ENCODE data around the gene SERTAD3. TPM values are rescaled to one million over a fixed set of nuclear protein-coding genes. Genes with fewer than 3 reads are reported as not detected.
"Not testable (repeated sequence)": the region's sequence is repeated elsewhere in the genome, so short reads cannot be mapped to it uniquely, and the experiment has no call there.

Gene SERTAD3
- total RNA-seq, 1 donor from 2014 or later, result 13.1 TPM

DNA sequence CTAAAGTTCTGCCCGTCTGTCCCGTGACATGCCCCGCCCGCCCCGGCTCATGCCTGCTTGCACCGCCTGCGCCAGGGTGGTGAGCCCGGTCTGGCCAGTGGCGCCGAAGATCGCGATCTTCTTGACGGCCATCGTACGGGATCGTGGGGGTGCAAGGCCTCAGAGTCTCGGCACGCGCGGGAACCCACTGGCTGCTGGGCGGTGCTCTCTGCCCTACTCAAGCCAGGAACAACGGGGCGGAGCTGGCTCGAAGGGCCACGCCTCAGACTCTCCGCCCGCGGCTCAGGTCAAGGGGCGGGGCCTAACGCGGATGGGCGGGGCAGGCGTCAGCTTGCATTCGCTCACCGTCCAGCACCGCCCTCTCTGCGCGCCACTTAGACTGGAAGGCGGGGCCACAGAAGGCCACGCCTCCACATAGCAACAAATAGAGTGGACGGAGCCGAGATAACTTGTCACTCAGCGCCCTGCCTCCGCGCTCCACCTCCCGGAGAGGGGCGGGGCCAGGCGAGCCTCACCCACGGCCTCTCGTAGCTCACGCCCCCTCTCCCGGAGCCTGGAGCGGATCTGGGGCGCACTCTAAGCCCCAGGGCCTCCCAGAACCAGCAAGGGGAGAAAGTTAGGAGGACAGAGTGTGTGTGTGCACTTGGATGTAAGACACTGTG is 21.6 kb upstream of the SERTAD3 start, which contains the start of gene BLVRB:
BLVRB (minus strand) TSS at position 189 of the 662 bp plus-strand sequence; CDS start at position 132, 57 bp downstream.
- peak within 1 kb of the TSS; percentile 87 for H3K4me3 Mint-ChIP-seq (ENCODE audit: low read depth)
- H3K9me3 Mint-ChIP-seq, result no peaks in the 10 kb centered on the region
- peaks cover 5% of the 10 kb centered on the region for H3K36me3 Mint-ChIP-seq (ENCODE audit: low read depth)
- intact Hi-C loops (cut with micrococcal nuclease), result loop anchor here (1.0 to 5.0 kb wide), 3 partner anchors 22 to 147 kb away; no protein-coding TSS in a partner anchor
- H3K27ac Mint-ChIP-seq, result peak within 1 kb of the TSS; percentile 78
- H3K27me3 Mint-ChIP-seq (ENCODE audit: low read depth), result peaks cover 24% of the 10 kb centered on the region
- peak; percentile 99 for DNase-seq (ENCODE audit: low spot score)
- H3K4me1 Mint-ChIP-seq (ENCODE audit: low read depth), result peaks cover 21% of the 10 kb centered on the region

GRCh38 chr19:40465025-40465556 is 21.0 kb upstream of the SERTAD3 start:
- Mint-ChIP-seq H3K27me3 (ENCODE audit: low read depth) (peaks cover 24% of the 10 kb centered on the region), H3K27ac (peak overlapping the region; percentile 78), H3K4me3 (ENCODE audit: low read depth) (peak overlapping the region; percentile 87), H3K4me1 (ENCODE audit: low read depth) (peaks cover 21% of the 10 kb centered on the region), H3K9me3 (no peaks in the 10 kb centered on the region), H3K36me3 (ENCODE audit: low read depth) (peaks cover 5% of the 10 kb centered on the region)
- intact Hi-C loops (cut with micrococcal nuclease), result loop anchor here (1.0 to 5.0 kb wide), 2 partner anchors 22 to 147 kb away; no protein-coding TSS in a partner anchor
- DNase-seq (ENCODE audit: low spot score), result no peak

- peak overlapping the region; percentile 87 for H3K4me3 Mint-ChIP-seq (ENCODE audit: low read depth)
- DNase-seq (ENCODE audit: low spot score), result peak; percentile 53
- H3K36me3 Mint-ChIP-seq (ENCODE audit: low read depth), result peaks cover 5% of the 10 kb centered on the region
- no peaks in the 10 kb centered on the region for H3K9me3 Mint-ChIP-seq
- peaks cover 24% of the 10 kb centered on the region for H3K27me3 Mint-ChIP-seq (ENCODE audit: low read depth)
- peak overlapping the region; percentile 40 for H3K27ac Mint-ChIP-seq
- peaks cover 21% of the 10 kb centered on the region for H3K4me1 Mint-ChIP-seq (ENCODE audit: low read depth)
- intact Hi-C loops (cut with micrococcal nuclease), result loop anchor here (1.0 to 5.0 kb wide), 2 partner anchors 21 to 148 kb away; no protein-coding TSS in a partner anchor
These were observed 20.2 kb upstream of the SERTAD3 start for GRCh38 chr19:40464059-40465024.

DNA sequence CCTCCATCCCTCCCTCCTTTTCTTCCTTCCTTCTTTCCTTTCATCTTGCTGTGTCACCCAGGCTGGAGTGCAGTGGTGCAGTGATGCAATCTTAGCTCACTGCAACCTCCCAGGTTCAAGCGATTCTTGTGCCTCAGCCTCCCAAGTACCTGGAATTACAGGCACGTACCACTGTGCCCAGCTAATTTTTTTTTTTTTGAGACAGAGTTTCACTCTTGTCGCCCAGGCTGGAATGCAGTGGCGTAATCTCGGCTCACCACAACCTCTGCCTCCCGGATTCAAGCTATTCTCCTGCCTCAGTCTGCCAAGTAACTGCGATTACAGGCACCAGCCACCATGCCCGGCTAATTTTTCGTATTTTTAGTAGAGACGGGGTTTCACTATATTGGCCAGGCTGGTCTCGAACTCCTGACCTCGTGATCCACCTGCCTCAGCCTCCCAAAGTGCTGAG is 19.5 kb upstream of the SERTAD3 start:
- DNase-seq (ENCODE audit: low spot score); H3K9me3 Mint-ChIP-seq; H3K36me3 Mint-ChIP-seq (ENCODE audit: low read depth); intact Hi-C loops (cut with micrococcal nuclease); H3K4me3 Mint-ChIP-seq (ENCODE audit: low read depth): not testable (repeated sequence)
- H3K4me1 Mint-ChIP-seq (ENCODE audit: low read depth), result peaks cover 21% of the 10 kb centered on the region
- H3K27ac Mint-ChIP-seq, result peak overlapping the region; percentile 55
- peaks cover 18% of the 10 kb centered on the region for H3K27me3 Mint-ChIP-seq (ENCODE audit: low read depth)

DNA sequence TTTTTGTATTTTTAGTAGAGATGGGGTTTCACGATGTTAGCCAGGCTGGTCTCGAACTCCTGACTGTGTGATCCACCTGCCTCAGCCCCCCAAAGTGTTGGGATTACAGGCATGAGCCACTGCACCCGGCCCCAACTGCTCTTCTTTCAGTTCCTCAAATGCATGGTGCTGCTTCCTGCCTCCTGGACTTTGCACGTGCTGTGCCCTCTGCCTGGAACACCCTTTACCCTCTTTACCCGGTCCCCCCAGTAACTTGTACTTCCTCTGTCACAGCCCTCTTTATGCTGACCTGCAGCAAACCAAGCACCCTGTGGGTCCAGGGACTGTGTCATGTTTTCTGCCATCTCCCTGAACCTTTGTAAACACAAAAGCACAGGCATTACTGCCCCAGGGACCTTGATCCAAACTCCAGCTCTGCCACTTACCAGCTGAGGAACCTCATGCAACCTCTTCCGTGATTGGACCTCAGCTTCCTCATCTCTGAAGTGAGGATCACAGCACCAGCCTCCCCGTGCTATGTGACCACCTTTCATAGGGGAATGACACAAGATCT is 17.6 kb upstream of the SERTAD3 start:
- Mint-ChIP-seq H3K4me3 (ENCODE audit: low read depth) (no peak overlapping the region), H3K27me3 (ENCODE audit: low read depth) (peaks cover 7% of the 10 kb centered on the region), H3K9me3 (no peaks in the 10 kb centered on the region), H3K36me3 (ENCODE audit: low read depth) (peaks cover 5% of the 10 kb centered on the region), H3K4me1 (ENCODE audit: low read depth) (peaks cover 21% of the 10 kb centered on the region), H3K27ac (no peak overlapping the region)
- intact Hi-C loops (cut with micrococcal nuclease), result no loop called here
- DNase-seq (ENCODE audit: low spot score), result no peak

DNA sequence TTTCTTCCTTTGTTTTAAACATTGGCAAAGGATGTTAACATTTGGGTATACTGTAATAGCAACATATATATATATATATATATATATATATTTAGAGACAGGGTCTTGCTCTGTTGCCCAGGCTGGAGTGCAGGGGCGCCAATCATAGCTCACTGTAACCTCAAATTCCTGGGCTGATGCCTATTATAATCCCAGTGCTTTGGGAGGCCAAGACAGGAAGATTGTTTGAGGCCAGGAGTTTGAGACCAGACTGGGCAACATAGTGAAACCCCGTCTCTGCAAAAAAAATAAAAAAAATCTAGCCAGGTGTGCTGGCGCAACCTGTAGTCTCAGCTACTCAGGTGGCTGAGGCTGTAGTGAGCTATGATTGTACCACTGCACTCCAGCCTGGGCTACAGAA is 16.1 kb upstream of the SERTAD3 start:
- peaks cover 9% of the 10 kb centered on the region for H3K4me1 Mint-ChIP-seq (ENCODE audit: low read depth)
- H3K27ac Mint-ChIP-seq, result no peak overlapping the region
- no peaks in the 10 kb centered on the region for H3K9me3 Mint-ChIP-seq
- H3K4me3 Mint-ChIP-seq (ENCODE audit: low read depth), result no peak overlapping the region
- no peak for DNase-seq (ENCODE audit: low spot score)
- intact Hi-C loops (cut with micrococcal nuclease), result no loop called here
- no peaks in the 10 kb centered on the region for H3K27me3 Mint-ChIP-seq (ENCODE audit: low read depth)
- no peaks in the 10 kb centered on the region for H3K36me3 Mint-ChIP-seq (ENCODE audit: low read depth)

- no peak for DNase-seq (ENCODE audit: low spot score)
- H3K27me3 Mint-ChIP-seq (ENCODE audit: low read depth), result no peaks in the 10 kb centered on the region
- intact Hi-C loops (cut with micrococcal nuclease), result no loop called here
- no peak overlapping the region for H3K4me3 Mint-ChIP-seq (ENCODE audit: low read depth)
- peaks cover 3% of the 10 kb centered on the region for H3K4me1 Mint-ChIP-seq (ENCODE audit: low read depth)
- no peaks in the 10 kb centered on the region for H3K36me3 Mint-ChIP-seq (ENCODE audit: low read depth)
- no peaks in the 10 kb centered on the region for H3K9me3 Mint-ChIP-seq
- H3K27ac Mint-ChIP-seq, result no peak overlapping the region
These were observed 14.5 kb upstream of the SERTAD3 start for GRCh38 chr19:40458597-40458974.

DNA sequence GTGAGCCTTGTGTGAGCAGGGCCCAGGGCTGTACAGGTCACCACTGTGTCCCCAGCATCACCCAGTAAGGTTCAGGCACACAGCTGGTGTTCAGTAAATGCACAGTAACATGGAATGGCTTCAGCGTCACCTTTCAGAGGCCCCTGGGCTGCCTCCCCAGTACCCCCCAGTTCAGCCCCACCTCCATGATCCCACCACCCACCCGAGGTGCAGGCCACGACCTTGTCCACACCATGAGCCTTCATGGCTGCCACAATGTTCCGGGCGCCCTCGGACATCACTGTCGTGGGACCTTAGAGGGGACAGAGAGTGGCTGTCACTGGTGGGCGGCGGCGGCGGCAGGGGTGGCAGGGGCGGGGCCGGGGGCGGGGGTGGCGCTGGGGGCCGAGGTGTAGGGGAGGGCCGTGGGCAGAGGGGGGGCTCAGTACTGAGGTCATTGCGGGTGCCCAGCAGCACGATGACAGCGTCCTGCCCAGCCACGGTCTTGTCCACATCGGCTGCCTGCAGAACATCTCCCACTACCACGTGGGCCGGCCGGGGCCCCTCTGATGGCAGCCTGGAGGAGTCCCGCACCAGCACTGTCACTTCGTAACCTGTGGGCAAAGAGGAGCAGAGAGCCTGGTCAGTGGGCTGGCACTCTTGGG is 13.9 kb upstream of the SERTAD3 start:
- no peak for DNase-seq (ENCODE audit: low spot score)
- Mint-ChIP-seq H3K4me1 (ENCODE audit: low read depth) (peaks cover 2% of the 10 kb centered on the region), H3K27ac (no peak overlapping the region)

GRCh38 chr19:40457048-40457447 is 12.9 kb upstream of the SERTAD3 start:
- H3K27ac Mint-ChIP-seq, result no peak overlapping the region
- H3K4me3 Mint-ChIP-seq (ENCODE audit: low read depth), result no peak overlapping the region
- no peaks in the 10 kb centered on the region for H3K36me3 Mint-ChIP-seq (ENCODE audit: low read depth)
- no peaks in the 10 kb centered on the region for H3K9me3 Mint-ChIP-seq
- no peaks in the 10 kb centered on the region for H3K4me1 Mint-ChIP-seq (ENCODE audit: low read depth)
- intact Hi-C loops (cut with micrococcal nuclease), result no loop called here
- H3K27me3 Mint-ChIP-seq (ENCODE audit: low read depth), result no peaks in the 10 kb centered on the region
- DNase-seq (ENCODE audit: low spot score), result no peak

More for the DNA sequence above, 13.9 kb upstream of the SERTAD3 start:
- Mint-ChIP-seq H3K27me3 (ENCODE audit: low read depth) (no peaks in the 10 kb centered on the region), H3K9me3 (no peaks in the 10 kb centered on the region), H3K4me3 (ENCODE audit: low read depth) (no peak overlapping the region), H3K36me3 (ENCODE audit: low read depth) (no peaks in the 10 kb centered on the region)
- intact Hi-C loops (cut with micrococcal nuclease), result no loop called here

DNA sequence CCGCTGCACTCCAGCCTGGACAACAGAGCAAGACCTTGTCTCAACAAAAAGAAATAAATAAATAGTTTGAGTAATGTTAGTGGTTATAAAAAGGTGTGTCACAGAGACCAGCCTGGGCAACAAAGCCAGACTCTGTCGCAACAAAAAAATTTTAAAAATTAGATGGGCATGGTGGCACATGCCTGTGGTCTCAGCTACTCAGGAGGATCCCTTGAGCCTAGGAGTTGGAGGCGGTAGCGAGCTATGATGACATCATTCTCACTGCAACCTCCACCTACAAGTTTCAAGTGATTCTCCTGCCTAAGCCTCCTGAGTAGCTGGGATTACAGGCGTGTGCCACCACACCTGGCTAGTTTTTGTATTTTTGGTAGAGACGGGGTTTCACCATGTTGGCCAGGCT is 9.8 kb upstream of the SERTAD3 start:
- intact Hi-C loops (cut with micrococcal nuclease); H3K4me3 Mint-ChIP-seq (ENCODE audit: low read depth); H3K27me3 Mint-ChIP-seq (ENCODE audit: low read depth); DNase-seq (ENCODE audit: low spot score); H3K4me1 Mint-ChIP-seq (ENCODE audit: low read depth); H3K36me3 Mint-ChIP-seq (ENCODE audit: low read depth); H3K9me3 Mint-ChIP-seq; H3K27ac Mint-ChIP-seq: not testable (repeated sequence)

DNA sequence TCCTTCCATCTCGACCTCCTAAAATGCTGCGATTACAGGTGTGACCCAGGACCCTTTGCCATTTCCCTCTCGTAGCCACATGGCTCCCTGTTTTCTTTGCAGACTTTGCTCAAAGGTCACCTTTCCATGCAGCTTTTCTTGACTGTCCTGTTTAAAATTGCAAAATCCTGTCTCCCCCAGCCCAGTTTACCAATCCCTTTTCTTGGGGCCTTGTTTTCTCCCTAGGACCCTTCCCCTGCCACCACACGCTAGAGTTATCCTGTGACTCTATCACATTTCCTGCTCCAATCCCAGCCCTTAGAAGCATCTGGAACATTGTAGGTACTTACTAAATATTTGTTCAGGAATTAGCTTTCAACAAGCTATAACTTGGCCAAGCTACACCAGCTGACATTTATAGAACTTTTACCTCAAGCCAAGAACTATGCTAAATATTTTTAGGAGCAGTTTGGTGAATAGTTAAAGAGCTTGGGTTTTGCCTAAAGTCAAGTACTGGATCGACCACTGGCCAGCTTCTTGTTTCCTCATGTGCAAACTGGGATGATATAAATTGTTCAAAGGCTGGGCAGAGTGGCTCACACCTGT is 9.1 kb upstream of the SERTAD3 start:
- Mint-ChIP-seq H3K27me3 (ENCODE audit: low read depth) (no peaks in the 10 kb centered on the region), H3K4me1 (ENCODE audit: low read depth) (no peaks in the 10 kb centered on the region), H3K9me3 (no peaks in the 10 kb centered on the region), H3K27ac (no peak overlapping the region), H3K36me3 (ENCODE audit: low read depth) (no peaks in the 10 kb centered on the region), H3K4me3 (ENCODE audit: low read depth) (no peak overlapping the region)
- no peak for DNase-seq (ENCODE audit: low spot score)
- intact Hi-C loops (cut with micrococcal nuclease), result no loop called here

DNA sequence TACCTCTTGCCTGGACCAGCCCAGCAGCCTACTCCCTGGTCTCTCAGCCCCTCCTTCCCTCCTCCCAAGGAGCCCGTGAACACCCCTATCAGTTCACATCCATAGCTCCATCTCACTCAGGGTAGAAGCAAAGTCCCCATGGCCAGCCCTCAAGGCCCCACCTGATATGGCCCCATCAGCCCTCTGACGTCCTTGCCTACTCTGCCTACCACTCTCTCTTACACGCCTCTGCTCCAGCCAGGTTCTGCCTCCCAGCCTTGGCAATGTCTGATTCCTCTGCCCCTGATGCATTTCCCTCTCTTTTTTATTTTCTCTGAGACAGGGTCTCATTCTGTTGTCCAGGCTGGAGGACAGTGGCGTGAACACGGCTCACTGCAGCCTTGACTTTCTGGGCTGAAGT is 7.9 kb upstream of the SERTAD3 start:
- intact Hi-C loops (cut with micrococcal nuclease), result no loop called here
- H3K27me3 Mint-ChIP-seq (ENCODE audit: low read depth), result no peaks in the 10 kb centered on the region
- H3K27ac Mint-ChIP-seq, result no peak overlapping the region
- no peaks in the 10 kb centered on the region for H3K36me3 Mint-ChIP-seq (ENCODE audit: low read depth)
- DNase-seq (ENCODE audit: low spot score), result no peak
- H3K4me3 Mint-ChIP-seq (ENCODE audit: low read depth), result no peak overlapping the region
- no peaks in the 10 kb centered on the region for H3K4me1 Mint-ChIP-seq (ENCODE audit: low read depth)
- H3K9me3 Mint-ChIP-seq, result no peaks in the 10 kb centered on the region

Data from activated T-helper 2 cell treated with anti-CD3 and anti-CD28 coated beads, Interferon-gamma antibody, Interleukin-2, Interleukin-4, amounts not matched to agents 10 μg/mL and 5 μg/mL and 100 μg/mL, durations not matched to agents 14 hours and 24 hours and 36 hours (primary cell).